HL-60 (cell line): ENCODE data around the gene RHOF.
"Not testable (repeated sequence)": the region's sequence is repeated elsewhere in the genome, so short reads cannot be mapped to it uniquely, and the experiment has no call there.

Experiments used
- CTCF ChIP-seq: IDR thresholded peaks from one replicate; pipeline ENCODE4 v1.5.1; 2011; ENCODE audit warnings: low read length, control low read depth, inconsistent platforms; ENCODE audit not compliant: insufficient read depth
- GABPA ChIP-seq: IDR thresholded peaks from 2 replicates; pipeline ENCODE4 v1.6.1; 2012; ENCODE audit warnings: low read depth
- POLR2AphosphoS5 ChIP-seq: IDR thresholded peaks from 2 replicates; pipeline ENCODE4 v1.6.1; 2012; ENCODE audit warnings: low read depth
- SPI1 ChIP-seq: IDR thresholded peaks from 2 replicates; pipeline ENCODE4 v1.6.1; 2012; ENCODE audit warnings: low read depth, mild to moderate bottlenecking, borderline replicate concordance
- TF ChIP-seq, protein P1 (sequence below): IDR thresholded peaks from 2 replicates; pipeline ENCODE4 v1.6.1; 2012; ENCODE audit warnings: low read depth; ENCODE audit not compliant: insufficient replicate concordance

DNA sequence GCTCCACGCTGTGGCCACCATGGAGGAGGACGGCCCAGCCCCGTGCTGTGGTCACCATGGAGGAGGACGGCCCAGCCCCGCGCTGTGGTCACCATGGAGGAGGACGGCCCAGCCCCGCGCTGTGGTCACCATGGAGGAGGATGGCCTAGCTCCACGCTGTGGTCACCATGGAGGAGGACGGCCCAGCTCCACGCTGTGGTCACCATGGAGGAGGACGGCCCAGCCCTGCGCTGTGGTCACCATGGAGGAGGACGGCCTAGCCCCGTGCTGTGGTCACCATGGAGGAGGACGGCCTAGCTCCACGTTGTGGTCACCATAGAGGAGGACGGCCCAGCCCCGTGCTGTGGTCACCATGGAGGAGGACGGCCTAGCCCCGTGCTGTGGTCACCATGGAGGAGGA, 35.0 kb downstream of the RHOF start:
- TF ChIP-seq CTCF, POLR2AphosphoS5, SPI1, GABPA: not testable (repeated sequence)
- TF ChIP-seq, protein P1, sequence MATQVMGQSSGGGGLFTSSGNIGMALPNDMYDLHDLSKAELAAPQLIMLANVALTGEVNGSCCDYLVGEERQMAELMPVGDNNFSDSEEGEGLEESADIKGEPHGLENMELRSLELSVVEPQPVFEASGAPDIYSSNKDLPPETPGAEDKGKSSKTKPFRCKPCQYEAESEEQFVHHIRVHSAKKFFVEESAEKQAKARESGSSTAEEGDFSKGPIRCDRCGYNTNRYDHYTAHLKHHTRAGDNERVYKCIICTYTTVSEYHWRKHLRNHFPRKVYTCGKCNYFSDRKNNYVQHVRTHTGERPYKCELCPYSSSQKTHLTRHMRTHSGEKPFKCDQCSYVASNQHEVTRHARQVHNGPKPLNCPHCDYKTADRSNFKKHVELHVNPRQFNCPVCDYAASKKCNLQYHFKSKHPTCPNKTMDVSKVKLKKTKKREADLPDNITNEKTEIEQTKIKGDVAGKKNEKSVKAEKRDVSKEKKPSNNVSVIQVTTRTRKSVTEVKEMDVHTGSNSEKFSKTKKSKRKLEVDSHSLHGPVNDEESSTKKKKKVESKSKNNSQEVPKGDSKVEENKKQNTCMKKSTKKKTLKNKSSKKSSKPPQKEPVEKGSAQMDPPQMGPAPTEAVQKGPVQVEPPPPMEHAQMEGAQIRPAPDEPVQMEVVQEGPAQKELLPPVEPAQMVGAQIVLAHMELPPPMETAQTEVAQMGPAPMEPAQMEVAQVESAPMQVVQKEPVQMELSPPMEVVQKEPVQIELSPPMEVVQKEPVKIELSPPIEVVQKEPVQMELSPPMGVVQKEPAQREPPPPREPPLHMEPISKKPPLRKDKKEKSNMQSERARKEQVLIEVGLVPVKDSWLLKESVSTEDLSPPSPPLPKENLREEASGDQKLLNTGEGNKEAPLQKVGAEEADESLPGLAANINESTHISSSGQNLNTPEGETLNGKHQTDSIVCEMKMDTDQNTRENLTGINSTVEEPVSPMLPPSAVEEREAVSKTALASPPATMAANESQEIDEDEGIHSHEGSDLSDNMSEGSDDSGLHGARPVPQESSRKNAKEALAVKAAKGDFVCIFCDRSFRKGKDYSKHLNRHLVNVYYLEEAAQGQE: not testable (repeated sequence)
